B cell (primary cell): Measurements from ENCODE around the gene FAM72C. TPM values are rescaled to one million over a fixed set of nuclear protein-coding genes. Genes with fewer than 3 reads are reported as not detected.
"Not testable (repeated sequence)": the region's sequence is repeated elsewhere in the genome, so short reads cannot be mapped to it uniquely, and the experiment has no call there.

Source experiments
- ATAC-seq: fragments of 200-7000 bp; cut with Tn5 transposase; one replicate; pipeline ENCODE4 v1.10.0; 2021; ENCODE audit warnings: low read depth, mild to moderate bottlenecking, moderate number of reproducible peaks, moderate library complexity
- CTCF ChIA-PET: fragments of 350-600 bp; sonication (Branson Sonifier 250); formaldehyde crosslinking; loops from one replicate; lab custom pipeline; 2021; ENCODE audit warnings: antibody characterized with exemption, inconsistent platforms; lab: Charles Lee
- POLR2A ChIA-PET: fragments of 350-600 bp; sonication (Branson Sonifier 250); formaldehyde crosslinking; loops from one replicate; lab custom pipeline; 2021; ENCODE audit warnings: antibody characterized with exemption; lab: Charles Lee
- DNase-seq: peaks from one replicate; pipeline ENCODE4 v3.0.0; 2013
- H2AFZ ChIP-seq: 2 replicates; pipeline ENCODE4 v1.6.1; 2012; ENCODE audit warnings: mild to moderate bottlenecking, low read depth, low read length; ENCODE audit not compliant: insufficient read depth, poor library complexity, severe bottlenecking
- H3K27ac ChIP-seq, 2 donors: 1 replicate in 1 of 2; 2 replicates in 1 of 2; pipeline ENCODE4 v1.5.1; 2012 to 2013; ENCODE audit warnings: low read length in 2 of 2, mild to moderate bottlenecking in 2 of 2, moderate library complexity in 1 of 2
- H3K27me3 ChIP-seq, 4 experiments: fragments of 200-600 bp in 1 of 4; sonication (generic) in 1 of 4; replicated peaks in 1 of 4; 1 replicate in 2 of 4; 2 replicates in 2 of 4; pipeline versions ENCODE4 v1.6.1 to v1.7.0; 2013 to 2016; ENCODE audit warnings: low read length in 3 of 4, mild to moderate bottlenecking in 2 of 4, mixed read lengths in 1 of 4, moderate library complexity in 1 of 4; ENCODE audit not compliant: insufficient read depth in 4 of 4, control insufficient read depth in 3 of 4; ENCODE audit errors: control extremely low read depth in 1 of 4
- H3K36me3 ChIP-seq, 2 experiments: replicated peaks in 1 of 2; 1 replicate in 1 of 2; 2 replicates in 1 of 2; pipeline versions ENCODE4 v1.6.1 to v1.7.1; 2013; ENCODE audit warnings: low read length in 1 of 2; ENCODE audit not compliant: insufficient read depth in 2 of 2, control insufficient read depth in 1 of 2; ENCODE audit errors: control extremely low read depth in 1 of 2, extremely low read depth in 1 of 2
- H3K4me1 ChIP-seq, 2 donors: fragments of 200-600 bp in 1 of 2; sonication (generic) in 1 of 2; 1 replicate in 1 of 2; 2 replicates in 1 of 2; pipeline versions ENCODE4 v1.5.1 to v1.6.1; 2013 to 2017; ENCODE audit warnings: low read length in 2 of 2; ENCODE audit not compliant: control insufficient read depth in 2 of 2, insufficient read depth in 2 of 2
- H3K4me2 ChIP-seq: replicated peaks from 2 replicates; pipeline ENCODE3; 2012; ENCODE audit warnings: mild to moderate bottlenecking, low read depth, low read length; ENCODE audit not compliant: poor library complexity, severe bottlenecking
- H3K4me3 ChIP-seq, 5 experiments: fragments of 200-600 bp in 1 of 5; sonication (generic) in 1 of 5; 1 replicate in 3 of 5; 2 replicates in 2 of 5; pipeline versions ENCODE4 v1.5.1 to v1.7.0; 2011 to 2016; ENCODE audit warnings: low read length in 4 of 5, mild to moderate bottlenecking in 4 of 5, low read depth in 2 of 5, control low read depth in 1 of 5, moderate library complexity in 1 of 5; ENCODE audit not compliant: insufficient read depth in 1 of 5; ENCODE audit errors: control extremely low read depth in 1 of 5, extremely low read depth in 1 of 5
- H3K79me2 ChIP-seq: fragments of 200-600 bp; sonication (generic); one replicate; pipeline ENCODE4 v1.6.0; 2016; ENCODE audit warnings: low read length; ENCODE audit not compliant: control insufficient read depth, insufficient read depth
- H3K9ac ChIP-seq: fragments of 200-600 bp; sonication (generic); 2 replicates; pipeline ENCODE4 v1.6.1; 2017; ENCODE audit warnings: mild to moderate bottlenecking, low read length, moderate library complexity
- H3K9me3 ChIP-seq, 3 donors: one replicate each; pipeline versions ENCODE4 v1.6.1 to v1.7.1; 2013; ENCODE audit warnings: low read length in 2 of 3; ENCODE audit not compliant: control insufficient read depth in 2 of 3, insufficient read depth in 1 of 3; ENCODE audit errors: control extremely low read depth in 1 of 3
- H4K20me1 ChIP-seq: 2 replicates; pipeline ENCODE4 v1.6.0; 2012; ENCODE audit warnings: mild to moderate bottlenecking, low read length; ENCODE audit not compliant: insufficient read depth, control insufficient read depth, poor library complexity, severe bottlenecking
- H3K27ac Mint-ChIP-seq: one replicate; pipeline ENCODE4 v1.8.0; 2021; ENCODE audit warnings: mixed read lengths
- H3K27me3 Mint-ChIP-seq: one replicate; pipeline ENCODE4 v1.8.0; 2021; ENCODE audit warnings: mixed read lengths
- H3K4me1 Mint-ChIP-seq: one replicate; pipeline ENCODE4 v1.8.0; 2021; ENCODE audit warnings: mixed read lengths
- H3K4me3 Mint-ChIP-seq: one replicate; pipeline ENCODE4 v1.8.0; 2021; ENCODE audit warnings: mixed read lengths
- H3K9me3 Mint-ChIP-seq: one replicate; pipeline ENCODE4 v1.8.0; 2022; ENCODE audit warnings: mixed read lengths; ENCODE audit not compliant: insufficient read depth
- WGBS: methylation state at CpG from one replicate; pipeline ENCODE4 v1.1.5; 2013; ENCODE audit warnings: missing lambda C conversion rate; ENCODE audit not compliant: insufficient coverage; 5-methylcytosine and 5-hydroxymethylcytosine counted together
- intact Hi-C: fragments of 100-400 bp; cut with micrococcal nuclease; formaldehyde crosslinking; loops from one replicate; pipeline ENCODE4 v1.10.0; 2022
- polyA plus RNA-seq: library from polyadenylated mRNA; depleted of rRNA; stranded (reverse); fragments of >200 nt; gene quantifications from 2 replicates; pipeline ENCODE4 v1.2.3, GENCODE V29; 2012
- total RNA-seq, 2 donors: library from RNA; stranded (reverse); fragments of 120-200 nt in 1 of 2; gene quantifications; 1 replicate in 1 of 2; 2 replicates in 1 of 2; pipeline versions ENCODE4 v1.2.3 to v1.2.4, GENCODE V29; 2013 to 2022

The FAM72C gene
- total and polyA plus RNA-seq, 2 donors (not counting 1 experiment from before 2014, with no cell fraction given), result 0.03 TPM; not detected in 1

DNA sequence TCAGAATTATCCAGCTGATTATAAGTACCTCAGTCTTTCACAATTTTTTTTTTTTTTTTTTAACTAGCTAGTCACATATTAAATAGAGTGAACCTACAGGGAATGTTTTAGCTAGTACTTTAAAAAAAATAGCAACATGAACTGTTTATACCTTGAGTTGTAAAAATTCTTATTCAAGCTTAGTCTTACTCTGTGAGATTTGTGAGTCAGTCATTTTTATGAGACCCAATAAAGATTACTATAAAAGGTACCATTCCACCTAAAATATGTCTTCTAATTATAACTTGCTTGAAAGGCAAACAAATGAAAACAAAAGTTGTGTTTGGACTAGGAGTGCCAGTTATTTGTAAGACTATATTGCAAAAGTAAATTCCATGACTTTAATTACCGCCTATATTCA is 5.9 kb downstream of the FAM72C start:
- intact Hi-C loops, H3K9me3 ChIP-seq, H3K4me3 Mint-ChIP-seq, H3K9me3 Mint-ChIP-seq, ATAC-seq, H3K36me3 ChIP-seq, H3K4me1 ChIP-seq, H4K20me1 ChIP-seq, H3K27me3 Mint-ChIP-seq, H3K9ac ChIP-seq, H2AFZ ChIP-seq, POLR2A ChIA-PET, H3K79me2 ChIP-seq, H3K4me2 ChIP-seq, H3K4me1 Mint-ChIP-seq, H3K4me3 ChIP-seq, H3K27me3 ChIP-seq, DNase-seq, CTCF ChIA-PET, H3K27ac Mint-ChIP-seq, H3K27ac ChIP-seq: not testable (repeated sequence)
- no CpG with 5 or more reads among the region's 1 CpG for WGBS

DNA sequence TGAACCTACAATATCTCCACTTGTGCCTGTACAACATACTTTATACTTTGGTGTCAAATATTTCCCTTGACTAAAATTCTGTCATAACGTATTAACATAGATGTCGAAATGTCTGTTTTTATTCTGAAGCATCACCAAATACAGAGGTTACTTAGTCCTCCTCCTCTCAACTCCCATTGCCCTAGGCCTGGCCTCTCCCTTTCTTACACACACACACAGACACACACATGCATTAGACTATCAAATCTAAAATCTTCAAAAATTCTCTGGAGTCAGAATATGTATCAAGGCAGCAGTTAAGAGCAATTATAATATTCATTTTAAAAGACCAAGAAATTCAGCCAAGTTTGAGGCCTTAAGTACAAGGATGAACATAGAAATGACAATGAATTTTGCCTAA is 7.5 kb downstream of the FAM72C start:
- POLR2A ChIA-PET, H3K27me3 Mint-ChIP-seq, H3K4me3 ChIP-seq, H3K9ac ChIP-seq, H3K79me2 ChIP-seq, H3K27ac ChIP-seq, H2AFZ ChIP-seq, ATAC-seq, H3K27ac Mint-ChIP-seq, H3K36me3 ChIP-seq, H3K9me3 Mint-ChIP-seq, CTCF ChIA-PET, H3K4me1 Mint-ChIP-seq, H3K4me2 ChIP-seq, intact Hi-C loops, H3K4me1 ChIP-seq, H4K20me1 ChIP-seq, H3K4me3 Mint-ChIP-seq, DNase-seq, H3K9me3 ChIP-seq, H3K27me3 ChIP-seq: not testable (repeated sequence)
- WGBS, result no CpG with 5 or more reads among the region's 2 CpGs

DNA sequence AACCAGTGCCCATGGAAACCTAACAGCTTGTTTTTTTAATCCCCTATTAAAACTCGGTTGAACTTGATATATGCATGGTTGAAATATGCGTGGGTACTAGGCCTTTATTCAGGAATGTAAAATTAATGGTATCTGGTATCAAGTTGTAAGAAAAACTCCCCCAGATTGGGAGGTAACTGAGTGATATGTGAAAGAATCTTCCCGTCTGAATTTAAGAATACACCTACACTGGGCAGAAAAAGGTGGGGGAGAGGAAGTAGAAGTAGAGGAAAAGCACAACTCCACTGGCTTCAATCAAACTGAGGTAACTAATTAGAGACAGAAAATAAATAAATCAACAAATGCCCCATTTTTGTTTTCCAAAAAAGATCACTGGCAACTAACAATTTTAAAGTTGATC is 15.9 kb downstream of the FAM72C start:
- H3K4me1 Mint-ChIP-seq, H3K36me3 ChIP-seq, H2AFZ ChIP-seq, H3K9me3 Mint-ChIP-seq, H3K27me3 Mint-ChIP-seq, CTCF ChIA-PET, ATAC-seq, H3K4me3 Mint-ChIP-seq, H3K9me3 ChIP-seq, POLR2A ChIA-PET, H4K20me1 ChIP-seq, H3K27me3 ChIP-seq, H3K27ac ChIP-seq, H3K4me1 ChIP-seq, intact Hi-C loops, H3K9ac ChIP-seq, H3K79me2 ChIP-seq, H3K4me3 ChIP-seq, H3K4me2 ChIP-seq, H3K27ac Mint-ChIP-seq, DNase-seq: not testable (repeated sequence)
- no CpG with 5 or more reads among the region's 3 CpGs for WGBS

DNA sequence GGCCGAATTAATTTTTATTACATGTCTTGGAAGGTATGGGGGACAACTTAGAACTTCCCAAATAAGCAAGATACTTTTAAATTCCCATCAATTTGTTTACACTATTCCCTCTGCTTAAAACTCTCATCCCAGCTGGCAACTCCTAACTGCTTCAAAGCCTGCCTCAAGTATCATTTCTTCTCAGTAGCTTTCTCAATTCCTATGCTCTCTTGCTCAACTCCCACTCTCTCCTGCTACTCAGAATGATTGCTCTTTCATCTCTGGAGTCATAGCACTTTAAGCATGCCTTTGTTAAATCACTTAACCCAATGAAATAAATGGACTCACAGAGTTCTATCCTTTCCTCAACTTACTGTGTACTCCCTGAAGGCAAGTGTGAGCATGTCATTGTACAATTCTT is 18.9 kb downstream of the FAM72C start:
- POLR2A ChIA-PET, H4K20me1 ChIP-seq, H3K9me3 Mint-ChIP-seq, H3K4me1 Mint-ChIP-seq, H3K9me3 ChIP-seq, H3K36me3 ChIP-seq, DNase-seq, H3K4me2 ChIP-seq, intact Hi-C loops, H3K27me3 Mint-ChIP-seq, H3K4me3 ChIP-seq, H3K4me1 ChIP-seq, H3K27me3 ChIP-seq, H3K27ac ChIP-seq, H3K9ac ChIP-seq, ATAC-seq, CTCF ChIA-PET, H3K79me2 ChIP-seq, H3K4me3 Mint-ChIP-seq, H3K27ac Mint-ChIP-seq, H2AFZ ChIP-seq: not testable (repeated sequence)
- no CpG with 5 or more reads among the region's 1 CpG for WGBS
